Fibroblast of the conjunctiva (primary cell): ENCODE measurements around the gene FUT2.

Experiments used
- DNase-seq: peaks from one replicate; pipeline ENCODE4 v3.0.0-alpha.2; 2010; ENCODE audit warnings: low read depth

FUT2 gene

GRCh38 chr19:48751845-48752495 is 56.2 kb downstream of the FUT2 start:
- DNase-seq, result no peak

GRCh38 chr19:48752496-48753365 is 57.0 kb downstream of the FUT2 start, which contains the start of gene FUT1:
Gene FUT1, minus strand, starts transcription at chr19:48752641. Its CDS starts 1,360 bp downstream, at chr19:48751281.
- DNase-seq, result no peak

GRCh38 chr19:48755084-48755641 is 59.4 kb downstream of the FUT2 start, which contains the start of gene FGF21:
Gene FGF21, plus strand, starts transcription at chr19:48755524. Its CDS starts 713 bp downstream, at chr19:48756237.
- DNase-seq, result no peak
